Kasumi-1 (cell line): Measurements from ENCODE around the gene CHD9NB.

ENCODE experiments used
- DNase-seq, 2 experiments: peaks; one replicate each; lab custom pipeline; 2025; lab: John Stamatoyannopoulos, UW

Gene CHD9NB

DNA sequence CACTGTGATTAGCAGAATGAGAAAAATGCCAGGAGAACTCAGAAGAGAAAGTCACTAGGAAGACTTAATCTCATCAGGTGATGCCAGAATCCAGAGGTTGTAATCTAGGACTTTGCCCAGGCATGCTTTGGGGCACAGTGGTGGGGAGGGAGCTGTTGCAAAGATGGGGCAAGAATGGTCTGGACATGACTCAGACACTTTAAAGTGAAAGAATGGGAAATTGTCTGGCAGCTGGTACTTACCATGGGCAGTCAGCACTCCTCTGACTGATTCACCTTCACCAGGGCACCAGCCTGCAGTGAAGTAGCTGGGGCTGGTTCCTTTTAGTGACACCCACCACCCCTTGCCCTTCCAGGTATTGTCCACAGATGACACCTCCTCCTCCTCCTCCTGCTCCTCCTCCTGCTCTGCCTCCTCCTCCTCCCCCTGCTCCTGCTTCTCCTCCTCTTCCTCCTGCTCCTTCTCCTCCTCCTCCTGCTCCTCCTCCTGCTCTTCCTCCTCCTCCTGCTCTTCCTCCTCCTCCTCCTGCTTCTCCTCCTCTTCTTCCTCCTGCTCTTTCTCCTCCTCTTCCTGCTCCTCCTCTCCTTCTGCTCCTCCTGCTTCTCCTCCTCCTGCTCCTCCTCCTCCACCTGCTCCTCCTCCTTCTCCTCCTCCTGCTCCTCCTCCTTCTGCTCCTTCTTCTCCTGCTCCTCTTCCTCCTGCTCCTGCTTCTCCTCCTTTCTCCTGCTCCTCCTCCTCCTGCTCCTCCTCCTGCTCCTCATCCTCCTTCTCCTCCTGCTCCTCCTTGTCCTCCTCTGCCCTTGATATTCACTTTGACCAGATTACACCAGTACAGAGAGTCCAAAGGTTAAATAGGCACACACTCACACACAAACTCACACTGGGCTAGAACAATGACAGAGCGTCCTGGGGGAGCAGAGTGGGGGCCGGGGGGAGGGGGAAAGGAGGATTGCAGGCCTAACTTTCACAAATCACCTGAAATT lies at the start of gene CHD9NB:
TSS of gene CHD9NB (minus strand) at position 379 of the 983 bp plus-strand sequence. CDS start 8,739 bp downstream, outside the sequence.
- peak; percentile 55 to 57 for DNase-seq

- DNase-seq: no peak
Observed at GRCh38 chr16:53100889-53101288, 48.2 kb upstream of the CHD9NB start.

DNA sequence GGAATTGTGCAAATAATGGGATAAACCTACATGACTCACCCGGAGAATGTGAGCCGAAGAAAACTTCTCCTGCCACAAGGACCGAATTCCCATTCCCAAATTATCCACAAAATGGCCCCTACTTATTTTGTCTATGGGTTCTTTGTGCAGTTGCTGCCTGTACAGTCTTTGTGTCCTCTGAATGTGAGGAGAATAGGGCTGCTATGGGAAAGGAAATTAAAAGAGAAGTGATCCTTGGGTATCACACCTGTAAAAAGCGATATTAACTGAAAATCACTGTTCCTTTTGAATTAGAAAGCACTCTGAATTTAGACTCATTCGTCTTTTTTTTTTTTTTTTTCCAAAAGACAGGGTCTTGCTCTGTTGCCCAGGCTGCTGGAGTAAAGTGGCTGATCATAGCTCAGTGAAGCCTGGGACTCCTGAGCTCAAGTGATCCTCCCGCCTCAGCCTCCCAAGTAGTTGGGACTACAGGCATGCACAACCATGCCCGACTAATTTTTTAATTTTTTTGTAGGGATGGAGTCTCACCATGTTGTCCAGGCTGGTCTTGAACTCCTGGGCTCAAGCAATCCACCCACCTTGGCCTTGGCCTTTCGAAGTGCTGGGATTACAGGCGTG lies 47.5 kb upstream of the CHD9NB start:
- no peak for DNase-seq

GRCh38 chr16:53099318-53100130 lies 46.8 kb upstream of the CHD9NB start:
- DNase-seq: peak; percentile 68 to 80

DNA sequence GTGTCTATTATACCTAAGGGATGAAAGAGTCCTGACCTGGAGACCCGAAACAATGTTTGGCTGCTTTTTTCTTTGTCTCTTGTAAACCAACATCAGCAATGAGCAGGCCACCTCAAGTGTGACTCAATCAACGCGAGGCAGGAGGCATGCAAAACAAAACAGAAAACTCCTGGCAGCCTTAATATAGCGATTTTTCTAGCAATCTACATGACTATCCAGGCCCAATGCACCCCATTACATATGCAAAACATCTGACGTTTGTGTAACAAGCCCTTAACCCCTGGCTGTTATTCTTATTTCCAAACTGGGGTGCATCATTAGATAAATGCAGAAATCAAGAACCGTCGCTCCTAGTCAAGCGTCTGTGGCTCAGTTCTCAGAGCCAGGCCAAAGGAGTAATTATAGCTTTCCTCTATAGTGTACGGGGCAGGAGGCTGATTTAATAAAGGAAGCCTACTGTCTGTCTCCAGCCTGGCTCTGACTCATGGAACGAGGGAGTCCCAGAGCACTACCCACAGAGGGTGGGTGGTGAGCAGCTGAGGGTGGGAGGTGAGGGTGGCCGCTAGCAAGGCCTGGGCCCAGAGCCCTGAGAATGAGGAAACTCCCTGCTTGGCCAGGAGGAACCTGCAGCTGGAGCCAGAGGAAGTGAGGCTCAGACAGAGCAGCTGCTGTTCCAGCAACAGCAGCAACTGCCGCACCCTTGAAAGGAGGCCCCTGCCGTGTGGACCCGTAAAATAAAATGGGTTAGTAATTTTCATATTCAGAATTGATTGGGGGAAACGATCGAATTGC lies 46.0 kb upstream of the CHD9NB start:
- peak; percentile 97 to 98 for DNase-seq

- DNase-seq: no peak
Observed at GRCh38 chr16:53097190-53097589, 44.5 kb upstream of the CHD9NB start.

- DNase-seq: peak; percentile 92 to 93
Observed at GRCh38 chr16:53094013-53094630, 41.4 kb upstream of the CHD9NB start.

GRCh38 chr16:53093162-53093744 lies 40.6 kb upstream of the CHD9NB start:
- DNase-seq: no peak

- DNase-seq: no peak
Observed at GRCh38 chr16:53092284-53092683, 39.6 kb upstream of the CHD9NB start.

DNA sequence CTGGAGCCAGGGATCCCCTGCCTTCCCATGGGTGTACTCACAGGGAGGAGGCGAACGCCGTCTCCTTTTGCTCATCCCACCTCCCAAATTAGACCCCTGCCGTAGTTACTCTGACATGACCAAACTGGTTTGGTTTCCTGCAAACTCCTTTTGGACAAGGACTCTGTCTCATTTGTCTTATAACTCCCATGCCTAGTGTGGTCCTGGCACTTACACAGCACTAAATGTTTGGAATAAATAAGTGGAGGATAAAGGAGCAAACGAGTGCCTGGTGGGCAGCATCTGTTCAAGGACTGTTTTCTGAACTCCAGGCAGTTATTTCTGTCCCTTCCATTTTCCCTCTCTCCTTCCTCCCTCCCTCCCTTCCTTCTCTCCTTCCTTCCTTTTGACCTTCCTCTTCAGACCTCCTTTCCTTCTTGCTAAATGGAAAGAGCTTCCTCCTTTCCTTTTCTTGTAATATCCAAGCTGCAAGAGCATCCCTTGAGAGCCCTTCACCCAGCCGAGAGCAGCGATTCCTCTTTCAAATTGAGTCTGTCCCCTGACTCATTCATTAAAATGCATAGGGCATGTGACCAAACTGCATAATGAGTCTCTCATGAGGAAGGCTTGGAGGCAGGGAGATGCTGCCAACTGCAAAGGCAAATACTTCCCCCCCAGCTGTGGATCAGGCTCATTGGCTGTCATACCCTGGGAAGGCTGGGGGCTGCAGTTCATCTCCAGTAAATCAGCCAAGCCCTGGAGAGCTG lies 38.9 kb upstream of the CHD9NB start:
- DNase-seq: peak; percentile 17 to 37

GRCh38 chr16:53090591-53091411 lies 38.1 kb upstream of the CHD9NB start:
- DNase-seq: peak in 1 of 2 experiments; percentile 9

DNA sequence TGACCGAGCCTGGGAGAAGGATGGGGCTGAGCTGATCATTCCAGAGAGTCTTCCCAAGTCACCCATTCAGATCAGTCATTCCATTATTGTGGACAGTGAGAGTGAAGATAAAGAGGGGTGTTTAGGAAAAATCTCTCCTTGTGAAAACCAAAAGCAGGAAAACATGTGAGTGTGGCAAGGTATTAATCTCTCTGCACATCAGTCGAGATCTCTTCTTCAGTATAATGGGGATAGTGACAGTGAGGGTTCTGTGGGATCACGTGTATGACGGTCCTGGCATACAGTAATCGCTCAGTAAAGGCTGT lies 37.5 kb upstream of the CHD9NB start:
- no peak for DNase-seq

DNA sequence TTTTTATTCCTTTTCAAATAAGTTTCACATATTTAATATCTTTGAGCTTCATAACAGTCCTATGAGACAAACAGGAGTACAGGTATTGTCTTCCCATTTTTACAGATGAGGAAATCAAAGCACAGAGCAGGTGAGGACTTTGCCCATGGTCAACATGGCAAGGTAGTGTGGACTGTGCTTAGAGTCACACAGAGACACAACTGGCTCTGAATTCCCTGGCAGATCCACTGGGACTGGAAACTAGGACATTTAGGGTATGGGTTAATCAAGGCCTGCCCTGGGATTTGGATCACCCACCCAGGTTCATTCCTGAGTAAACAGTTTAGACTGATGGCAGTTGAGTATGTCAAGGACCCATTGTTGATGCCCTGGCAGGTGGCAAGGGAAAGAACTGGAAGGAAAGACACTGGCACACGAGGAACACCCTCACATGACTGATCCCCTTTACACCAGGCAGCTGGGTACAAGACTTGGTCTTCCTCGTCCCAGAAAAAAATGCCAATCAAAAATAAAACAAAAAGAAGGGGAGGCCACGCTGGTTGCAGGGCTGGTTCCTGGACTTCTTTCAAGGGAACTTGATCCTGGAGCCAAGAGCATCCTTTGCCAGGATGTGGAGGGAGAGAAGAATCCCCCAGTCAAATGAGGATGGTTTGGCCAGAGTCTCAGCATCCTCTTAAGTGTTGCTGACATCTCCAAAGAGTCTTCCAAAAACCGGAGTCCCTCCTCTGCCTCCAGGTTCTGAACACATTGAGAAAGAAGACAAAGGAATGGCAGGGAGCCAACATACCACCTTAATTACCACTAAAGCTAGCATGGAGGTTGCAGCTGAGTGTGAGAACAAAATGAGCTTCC lies 37.0 kb upstream of the CHD9NB start:
- no peak for DNase-seq

- no peak for DNase-seq
Observed at GRCh38 chr16:53087101-53087500, 34.4 kb upstream of the CHD9NB start.

GRCh38 chr16:53085931-53086421 lies 33.3 kb upstream of the CHD9NB start:
- DNase-seq: no peak

- DNase-seq: no peak
Observed at GRCh38 chr16:53085369-53085843, 32.7 kb upstream of the CHD9NB start.

DNA sequence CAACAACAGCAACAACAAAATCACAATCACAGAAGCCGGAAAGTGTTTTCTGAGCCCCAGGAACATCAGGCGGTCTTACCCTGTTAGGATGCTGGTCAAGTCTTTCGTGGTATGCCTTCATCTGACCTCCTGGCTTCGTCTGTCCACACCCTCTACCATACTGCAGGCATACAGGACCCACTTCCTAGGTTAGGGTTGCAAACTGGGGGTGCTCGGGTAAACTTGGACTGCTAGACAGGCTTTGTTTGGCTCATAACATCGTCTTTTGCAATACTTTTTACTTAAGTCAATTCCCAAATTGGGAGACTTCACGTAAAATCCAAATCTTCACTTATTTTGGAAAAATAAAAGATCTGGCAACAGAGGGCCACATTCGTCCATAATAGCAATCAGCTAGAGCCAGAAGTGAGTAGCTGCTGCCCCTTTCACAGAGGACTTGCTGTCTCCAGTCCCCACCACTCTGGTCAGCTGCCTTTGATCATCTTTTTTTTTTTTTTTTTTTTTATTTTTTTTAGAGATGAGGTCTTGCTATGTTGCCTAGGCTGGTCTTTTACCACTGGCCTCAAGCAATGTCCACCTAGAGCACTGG lies 32.1 kb upstream of the CHD9NB start:
- no peak for DNase-seq
